ENCODE measurements around the gene REV3L.

The REV3L gene

GRCh38 chr6:111417181-111417585 lies 65.8 kb downstream of the REV3L start:
- H3K18ac ChIP-seq (ENCODE audit: low read length) = no peak overlapping the region
- H2BK15ac ChIP-seq (replicated peaks; ENCODE audit: low read depth) = no peak overlapping the region
- H3K4me1 ChIP-seq (ENCODE audit: control insufficient read depth, low read depth, low read length) = no peaks in the 10 kb centered on the region
- no peaks in the 10 kb centered on the region for H3K36me3 ChIP-seq (ENCODE audit: control insufficient read depth, insufficient read depth, low read length)
- no peaks in the 10 kb centered on the region for H3K27me3 ChIP-seq (ENCODE audit: insufficient read depth, low read length, poor library complexity)
- no peak overlapping the region for H3K9ac ChIP-seq (ENCODE audit: low read length)
- WGBS (ENCODE audit: extremely low coverage, insufficient coverage, low lambda C conversion rate) = no CpG with 5 or more reads among the region's 2 CpGs
- H3K4ac ChIP-seq (ENCODE audit: low read depth, low read length) = no peak overlapping the region
- no peak overlapping the region for H3K23ac ChIP-seq (ENCODE audit: low read length)
- no peak for DNase-seq
- no peak overlapping the region for H2BK5ac ChIP-seq (ENCODE audit: low read length)
- H4K8ac ChIP-seq (ENCODE audit: low read depth, low read length) = no peak overlapping the region
- H3K4me3 ChIP-seq (ENCODE audit: low read length) = no peak overlapping the region
- no peak overlapping the region for H2BK120ac ChIP-seq (ENCODE audit: low read depth, low read length)
- no peak overlapping the region for H2AK5ac ChIP-seq (ENCODE audit: low read length)
- H3K79me2 ChIP-seq (ENCODE audit: control insufficient read depth, insufficient read depth, low read length) = no peaks in the 10 kb centered on the region
- H3K79me1 ChIP-seq (ENCODE audit: low read length) = peaks cover 2% of the 10 kb centered on the region
- no peak overlapping the region for H3K56ac ChIP-seq (ENCODE audit: low read length)
- no peak overlapping the region for H3K27ac ChIP-seq (ENCODE audit: low read depth, low read length)
- no peak overlapping the region for H4K5ac ChIP-seq (ENCODE audit: low read length)
- no peak overlapping the region for H3K4me2 ChIP-seq (ENCODE audit: low read length)

DNA sequence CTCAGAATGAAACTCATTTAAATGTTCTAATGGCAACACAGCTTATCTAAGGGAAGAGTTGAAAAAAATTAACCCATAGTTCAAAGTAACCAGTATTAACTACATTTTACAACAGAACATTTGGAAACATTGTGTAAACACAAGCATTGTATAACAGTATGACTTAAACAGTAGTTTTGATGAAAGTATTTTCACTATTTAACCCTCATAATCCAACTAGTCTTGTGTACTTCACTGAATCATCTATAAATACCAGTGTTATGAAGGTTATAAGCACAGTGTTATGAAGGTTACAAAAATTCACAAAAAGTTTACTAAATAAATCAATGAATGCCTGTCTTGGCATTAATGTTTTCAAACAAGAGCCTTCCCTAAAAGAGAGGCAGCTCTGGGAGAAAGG lies 66.5 kb downstream of the REV3L start:
- Histone ChIP-seq H3K4me2 (ENCODE audit: low read length) (no peak overlapping the region), H3K18ac (ENCODE audit: low read length) (no peak overlapping the region), H3K23ac (ENCODE audit: low read length) (no peak overlapping the region), H2AK5ac (ENCODE audit: low read length) (no peak overlapping the region), H2BK120ac (ENCODE audit: low read depth, low read length) (no peak overlapping the region), H3K56ac (ENCODE audit: low read length) (no peak overlapping the region), H2BK15ac (replicated peaks; ENCODE audit: low read depth) (no peak overlapping the region), H3K79me1 (ENCODE audit: low read length) (peaks cover 2% of the 10 kb centered on the region), H3K4ac (ENCODE audit: low read depth, low read length) (no peak overlapping the region), H3K27ac (ENCODE audit: low read depth, low read length) (no peak overlapping the region), H2BK5ac (ENCODE audit: low read length) (no peak overlapping the region), H4K8ac (ENCODE audit: low read depth, low read length) (no peak overlapping the region), H3K79me2 (ENCODE audit: control insufficient read depth, insufficient read depth, low read length) (no peaks in the 10 kb centered on the region), H3K9ac (ENCODE audit: low read length) (no peak overlapping the region), H3K4me1 (ENCODE audit: control insufficient read depth, low read depth, low read length) (no peaks in the 10 kb centered on the region), H4K5ac (ENCODE audit: low read length) (no peak overlapping the region), H3K27me3 (ENCODE audit: insufficient read depth, low read length, poor library complexity) (no peaks in the 10 kb centered on the region), H3K4me3 (ENCODE audit: low read length) (no peak overlapping the region), H3K36me3 (ENCODE audit: control insufficient read depth, insufficient read depth, low read length) (no peaks in the 10 kb centered on the region)
- DNase-seq = no peak

- no CpG with 5 or more reads among the region's 1 CpG for WGBS (ENCODE audit: extremely low coverage, insufficient coverage, low lambda C conversion rate)
Observed at GRCh38 chr6:111414373-111414772, 68.6 kb downstream of the REV3L start.

GRCh38 chr6:111411978-111412566 lies 70.9 kb downstream of the REV3L start:
- no peak overlapping the region for H4K8ac ChIP-seq (ENCODE audit: low read depth, low read length)
- H2AK5ac ChIP-seq (ENCODE audit: low read length) = no peak overlapping the region
- H3K23ac ChIP-seq (ENCODE audit: low read length) = no peak overlapping the region
- no peak for DNase-seq
- H3K79me1 ChIP-seq (ENCODE audit: low read length) = no peaks in the 10 kb centered on the region
- H3K9ac ChIP-seq (ENCODE audit: low read length) = no peak overlapping the region
- H4K5ac ChIP-seq (ENCODE audit: low read length) = no peak overlapping the region
- H2BK120ac ChIP-seq (ENCODE audit: low read depth, low read length) = no peak overlapping the region
- H3K18ac ChIP-seq (ENCODE audit: low read length) = no peak overlapping the region
- H3K36me3 ChIP-seq (ENCODE audit: control insufficient read depth, insufficient read depth, low read length) = no peaks in the 10 kb centered on the region
- H3K4me3 ChIP-seq (ENCODE audit: low read length) = no peak overlapping the region
- no peaks in the 10 kb centered on the region for H3K27me3 ChIP-seq (ENCODE audit: insufficient read depth, low read length, poor library complexity)
- H3K4me2 ChIP-seq (ENCODE audit: low read length) = no peak overlapping the region
- H3K4me1 ChIP-seq (ENCODE audit: control insufficient read depth, low read depth, low read length) = no peaks in the 10 kb centered on the region
- H3K56ac ChIP-seq (ENCODE audit: low read length) = no peak overlapping the region
- no peak overlapping the region for H2BK15ac ChIP-seq (replicated peaks; ENCODE audit: low read depth)
- no CpG with 5 or more reads among the region's 4 CpGs for WGBS (ENCODE audit: extremely low coverage, insufficient coverage, low lambda C conversion rate)
- H2BK5ac ChIP-seq (ENCODE audit: low read length) = no peak overlapping the region
- H3K27ac ChIP-seq (ENCODE audit: low read depth, low read length) = no peak overlapping the region
- H3K4ac ChIP-seq (ENCODE audit: low read depth, low read length) = no peak overlapping the region
- H3K79me2 ChIP-seq (ENCODE audit: control insufficient read depth, insufficient read depth, low read length) = no peaks in the 10 kb centered on the region

More at GRCh38 chr6:111414373-111414772, 68.6 kb downstream of the REV3L start:
- Histone ChIP-seq H3K36me3 (ENCODE audit: control insufficient read depth, insufficient read depth, low read length) (no peaks in the 10 kb centered on the region), H4K5ac (ENCODE audit: low read length) (no peak overlapping the region), H3K4me3 (ENCODE audit: low read length) (no peak overlapping the region), H3K79me1 (ENCODE audit: low read length) (peaks cover 2% of the 10 kb centered on the region), H3K4ac (ENCODE audit: low read depth, low read length) (no peak overlapping the region), H2BK5ac (ENCODE audit: low read length) (no peak overlapping the region), H3K18ac (ENCODE audit: low read length) (no peak overlapping the region), H2BK120ac (ENCODE audit: low read depth, low read length) (no peak overlapping the region), H2BK15ac (replicated peaks; ENCODE audit: low read depth) (no peak overlapping the region), H3K27me3 (ENCODE audit: insufficient read depth, low read length, poor library complexity) (no peaks in the 10 kb centered on the region), H4K8ac (ENCODE audit: low read depth, low read length) (no peak overlapping the region), H3K4me1 (ENCODE audit: control insufficient read depth, low read depth, low read length) (no peaks in the 10 kb centered on the region), H3K56ac (ENCODE audit: low read length) (no peak overlapping the region), H2AK5ac (ENCODE audit: low read length) (no peak overlapping the region), H3K4me2 (ENCODE audit: low read length) (no peak overlapping the region), H3K27ac (ENCODE audit: low read depth, low read length) (no peak overlapping the region), H3K9ac (ENCODE audit: low read length) (no peak overlapping the region), H3K79me2 (ENCODE audit: control insufficient read depth, insufficient read depth, low read length) (no peaks in the 10 kb centered on the region), H3K23ac (ENCODE audit: low read length) (no peak overlapping the region)
- no peak for DNase-seq

GRCh38 chr6:111411046-111411445 lies 72.0 kb downstream of the REV3L start:
- no peaks in the 10 kb centered on the region for H3K27me3 ChIP-seq (ENCODE audit: insufficient read depth, low read length, poor library complexity)
- no peak overlapping the region for H2BK120ac ChIP-seq (ENCODE audit: low read depth, low read length)
- H4K8ac ChIP-seq (ENCODE audit: low read depth, low read length) = no peak overlapping the region
- no peak overlapping the region for H2AK5ac ChIP-seq (ENCODE audit: low read length)
- no peak overlapping the region for H3K4ac ChIP-seq (ENCODE audit: low read depth, low read length)
- DNase-seq = no peak
- no peaks in the 10 kb centered on the region for H3K4me1 ChIP-seq (ENCODE audit: control insufficient read depth, low read depth, low read length)
- no CpG with 5 or more reads among the region's 4 CpGs for WGBS (ENCODE audit: extremely low coverage, insufficient coverage, low lambda C conversion rate)
- no peak overlapping the region for H3K9ac ChIP-seq (ENCODE audit: low read length)
- H3K27ac ChIP-seq (ENCODE audit: low read depth, low read length) = no peak overlapping the region
- no peak overlapping the region for H3K4me3 ChIP-seq (ENCODE audit: low read length)
- no peaks in the 10 kb centered on the region for H3K36me3 ChIP-seq (ENCODE audit: control insufficient read depth, insufficient read depth, low read length)
- no peak overlapping the region for H2BK15ac ChIP-seq (replicated peaks; ENCODE audit: low read depth)
- no peak overlapping the region for H2BK5ac ChIP-seq (ENCODE audit: low read length)
- no peak overlapping the region for H3K4me2 ChIP-seq (ENCODE audit: low read length)
- H3K79me2 ChIP-seq (ENCODE audit: control insufficient read depth, insufficient read depth, low read length) = no peaks in the 10 kb centered on the region
- no peak overlapping the region for H3K56ac ChIP-seq (ENCODE audit: low read length)
- H3K18ac ChIP-seq (ENCODE audit: low read length) = no peak overlapping the region
- no peaks in the 10 kb centered on the region for H3K79me1 ChIP-seq (ENCODE audit: low read length)
- H4K5ac ChIP-seq (ENCODE audit: low read length) = no peak overlapping the region
- no peak overlapping the region for H3K23ac ChIP-seq (ENCODE audit: low read length)

GRCh38 chr6:111410371-111410770 lies 72.6 kb downstream of the REV3L start:
- DNase-seq = no peak
- no peak overlapping the region for H3K4ac ChIP-seq (ENCODE audit: low read depth, low read length)
- no CpG with 5 or more reads among the region's 3 CpGs for WGBS (ENCODE audit: extremely low coverage, insufficient coverage, low lambda C conversion rate)

More at GRCh38 chr6:111410371-111410770, 72.6 kb downstream of the REV3L start:
- Histone ChIP-seq H2AK5ac (ENCODE audit: low read length) (no peak overlapping the region), H3K79me1 (ENCODE audit: low read length) (no peaks in the 10 kb centered on the region), H2BK15ac (replicated peaks; ENCODE audit: low read depth) (no peak overlapping the region), H3K9ac (ENCODE audit: low read length) (no peak overlapping the region), H3K4me3 (ENCODE audit: low read length) (no peak overlapping the region), H2BK5ac (ENCODE audit: low read length) (no peak overlapping the region), H2BK120ac (ENCODE audit: low read depth, low read length) (no peak overlapping the region), H3K4me1 (ENCODE audit: control insufficient read depth, low read depth, low read length) (no peaks in the 10 kb centered on the region), H3K36me3 (ENCODE audit: control insufficient read depth, insufficient read depth, low read length) (no peaks in the 10 kb centered on the region), H3K4me2 (ENCODE audit: low read length) (no peak overlapping the region), H3K79me2 (ENCODE audit: control insufficient read depth, insufficient read depth, low read length) (no peaks in the 10 kb centered on the region), H3K18ac (ENCODE audit: low read length) (no peak overlapping the region), H3K56ac (ENCODE audit: low read length) (no peak overlapping the region), H4K8ac (ENCODE audit: low read depth, low read length) (no peak overlapping the region), H3K23ac (ENCODE audit: low read length) (no peak overlapping the region), H3K27me3 (ENCODE audit: insufficient read depth, low read length, poor library complexity) (no peaks in the 10 kb centered on the region), H4K5ac (ENCODE audit: low read length) (no peak overlapping the region), H3K27ac (ENCODE audit: low read depth, low read length) (no peak overlapping the region)

All from mesendoderm (in vitro differentiated cells).